ENCODE measurements around the gene CASP2.

The CASP2 gene

DNA sequence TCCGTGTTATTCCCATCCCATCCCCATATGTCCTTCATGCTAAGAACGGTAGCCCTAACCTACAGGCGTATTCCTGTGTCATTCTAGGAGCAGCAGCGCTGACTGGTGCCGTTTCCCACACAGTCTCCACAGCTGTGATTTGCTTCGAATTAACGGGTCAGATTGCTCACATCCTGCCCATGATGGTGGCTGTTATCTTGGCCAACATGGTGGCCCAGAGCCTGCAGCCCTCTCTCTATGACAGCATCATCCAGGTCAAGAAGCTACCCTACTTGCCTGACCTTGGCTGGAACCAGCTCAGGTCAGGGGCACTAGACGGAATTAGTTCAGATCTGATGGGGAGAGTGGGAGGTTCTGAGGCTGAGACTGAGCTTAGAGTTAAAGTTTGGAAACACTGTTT is 53.7 kb downstream of the CASP2 start:
- no peak for FAIRE-seq

- no peak for FAIRE-seq
Measured at GRCh38 chr7:143343596-143343995, 55.4 kb downstream of the CASP2 start.

DNA sequence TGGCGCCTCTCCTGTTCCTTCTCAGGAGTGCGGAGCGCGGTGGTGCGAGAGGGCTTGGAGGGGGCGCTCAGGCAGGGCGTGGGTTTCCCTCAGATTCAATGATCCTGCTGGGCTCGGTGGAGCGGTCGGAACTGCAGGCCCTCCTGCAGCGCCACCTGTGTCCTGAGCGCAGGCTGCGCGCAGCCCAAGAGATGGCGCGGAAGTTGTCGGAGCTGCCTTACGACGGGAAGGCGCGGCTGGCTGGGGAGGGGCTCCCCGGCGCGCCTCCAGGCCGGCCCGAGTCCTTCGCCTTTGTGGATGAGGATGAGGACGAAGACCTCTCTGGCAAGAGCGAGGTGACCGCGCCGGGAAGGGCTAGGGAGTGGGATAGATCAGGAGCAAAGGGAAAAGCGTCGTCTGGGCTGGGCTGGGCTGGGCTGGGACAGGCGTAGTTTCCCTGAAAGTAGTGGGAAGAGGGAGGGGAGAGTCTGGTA is 57.3 kb downstream of the CASP2 start:
- no peak for FAIRE-seq

- no peak for FAIRE-seq
Measured at GRCh38 chr7:143346018-143346417, 57.9 kb downstream of the CASP2 start.

DNA sequence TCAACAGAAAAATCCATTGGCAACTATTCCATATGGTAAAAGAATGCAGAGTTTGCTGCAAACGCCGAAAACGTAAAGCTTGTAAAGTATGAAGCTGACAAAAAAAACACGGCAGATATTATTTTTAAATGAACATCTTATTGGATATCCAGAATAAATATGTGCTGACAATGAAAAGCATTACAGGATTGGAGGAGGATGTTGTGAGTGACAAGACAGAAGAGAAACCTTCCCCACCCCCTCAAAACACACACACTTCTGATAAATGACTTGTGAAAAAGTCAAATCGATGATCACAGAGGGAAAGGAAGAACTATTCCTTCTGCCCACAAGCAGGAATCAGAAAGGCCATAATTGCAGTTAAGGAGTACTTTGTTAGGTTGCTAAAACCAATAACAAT is 59.8 kb downstream of the CASP2 start:
- FAIRE-seq = no peak

DNA sequence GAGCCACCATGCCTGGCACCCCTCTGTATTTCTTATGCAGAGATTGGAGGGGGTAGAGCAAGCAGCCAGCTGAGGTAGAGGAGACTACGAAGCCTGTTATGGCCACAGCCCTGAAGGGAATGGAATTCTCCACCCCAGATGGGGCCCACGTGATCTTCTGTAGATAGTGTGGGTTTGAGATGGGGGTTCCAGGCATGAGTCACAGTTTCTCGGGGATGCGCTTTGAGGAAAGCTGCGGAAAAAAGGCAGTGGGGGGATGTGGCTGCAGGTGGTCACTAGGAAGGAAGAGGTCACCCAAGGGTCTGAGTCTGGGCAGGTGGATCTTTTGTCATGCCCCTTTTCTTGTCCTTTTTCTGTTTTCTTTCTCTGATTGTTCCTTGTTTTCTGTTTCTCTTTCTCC is 62.9 kb downstream of the CASP2 start:
- FAIRE-seq = no peak

- no peak for FAIRE-seq
Measured at GRCh38 chr7:143351574-143351973, 63.4 kb downstream of the CASP2 start.

- FAIRE-seq = no peak
Measured at GRCh38 chr7:143352531-143353002, 64.4 kb downstream of the CASP2 start.

DNA sequence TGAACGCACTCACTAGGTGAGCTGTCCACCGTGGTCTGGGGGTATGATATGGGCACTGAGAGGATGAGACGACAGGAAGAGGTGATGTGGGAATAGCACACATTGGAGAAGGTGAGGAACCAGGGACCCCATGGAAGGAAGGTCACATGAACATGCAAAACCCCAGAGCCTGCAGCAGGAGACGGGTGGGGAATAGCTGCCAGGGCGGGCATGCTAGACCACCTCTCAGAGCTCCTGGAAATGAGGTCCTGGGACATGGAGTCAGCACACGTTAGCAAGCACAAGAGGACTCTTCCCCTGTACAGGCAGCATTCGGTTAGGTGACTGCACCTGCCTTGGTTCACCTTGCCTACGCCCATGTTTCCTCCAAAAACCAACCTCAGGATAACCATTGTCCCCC is 66.2 kb downstream of the CASP2 start:
- no peak for FAIRE-seq

DNA sequence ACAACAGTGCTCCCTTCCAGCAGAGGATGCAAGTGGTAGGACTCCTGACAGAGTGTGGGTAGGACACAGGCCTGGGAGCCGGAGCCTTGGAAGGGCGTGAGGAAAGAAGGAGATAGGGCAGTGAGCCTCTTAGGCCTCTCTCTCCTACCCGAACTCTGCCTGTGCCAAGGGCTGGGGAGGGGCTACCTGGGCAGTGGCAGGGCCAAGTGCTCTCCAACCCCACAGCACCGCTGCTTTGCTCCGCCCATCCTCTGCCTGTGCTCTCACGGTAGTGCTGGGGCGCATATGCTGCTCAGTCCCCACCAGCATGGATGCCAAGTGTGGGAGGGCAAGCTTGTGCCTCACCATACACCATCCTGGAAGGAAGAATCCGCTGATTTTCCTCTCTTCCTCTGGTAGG is 66.8 kb downstream of the CASP2 start:
- FAIRE-seq = no peak

DNA sequence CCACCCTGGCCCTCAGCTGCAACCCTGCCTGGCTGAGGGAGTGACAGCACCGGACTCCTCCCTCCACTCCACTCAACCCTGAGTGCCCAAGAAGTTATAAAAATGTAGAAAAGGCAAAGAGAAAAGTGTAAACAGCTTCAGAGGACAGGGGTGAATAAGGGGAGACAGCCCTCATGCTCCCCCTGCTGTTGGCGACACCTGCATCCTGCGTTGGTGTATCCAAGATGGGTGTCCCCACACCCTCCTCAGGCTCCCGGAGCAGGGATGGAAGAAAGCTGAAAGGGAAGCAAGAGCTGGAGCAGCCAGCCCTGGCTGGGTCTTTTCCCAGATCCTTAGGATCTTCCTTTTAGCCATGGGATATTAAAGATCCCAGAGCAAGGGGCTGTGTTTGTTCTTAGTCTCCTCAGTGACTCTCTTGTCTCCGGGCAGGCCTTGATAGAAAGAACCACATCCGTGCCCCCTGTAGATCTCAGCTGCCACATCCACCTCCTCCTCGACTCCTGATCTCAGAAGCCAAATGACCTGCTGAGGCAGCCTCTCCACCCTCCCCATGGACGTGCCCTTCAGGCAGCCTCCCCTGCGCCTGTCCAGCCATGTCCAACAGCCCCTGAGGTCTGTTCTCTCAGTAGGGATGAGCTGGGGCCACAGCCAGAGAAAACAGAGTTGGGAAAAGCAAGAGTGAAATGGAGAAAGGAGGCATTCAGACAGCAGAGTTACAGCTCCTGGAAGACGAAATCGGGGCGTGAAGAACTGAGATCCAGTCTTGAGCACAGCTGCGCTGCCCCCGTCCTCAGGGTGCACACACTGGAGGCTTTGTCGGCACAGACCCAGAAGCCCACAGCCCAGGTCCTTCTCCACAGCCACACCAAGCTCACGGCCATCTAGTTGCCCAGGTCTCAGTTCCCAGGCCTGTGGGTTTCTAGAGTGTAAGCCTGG is 67.6 kb downstream of the CASP2 start:
- FAIRE-seq = no peak

DNA sequence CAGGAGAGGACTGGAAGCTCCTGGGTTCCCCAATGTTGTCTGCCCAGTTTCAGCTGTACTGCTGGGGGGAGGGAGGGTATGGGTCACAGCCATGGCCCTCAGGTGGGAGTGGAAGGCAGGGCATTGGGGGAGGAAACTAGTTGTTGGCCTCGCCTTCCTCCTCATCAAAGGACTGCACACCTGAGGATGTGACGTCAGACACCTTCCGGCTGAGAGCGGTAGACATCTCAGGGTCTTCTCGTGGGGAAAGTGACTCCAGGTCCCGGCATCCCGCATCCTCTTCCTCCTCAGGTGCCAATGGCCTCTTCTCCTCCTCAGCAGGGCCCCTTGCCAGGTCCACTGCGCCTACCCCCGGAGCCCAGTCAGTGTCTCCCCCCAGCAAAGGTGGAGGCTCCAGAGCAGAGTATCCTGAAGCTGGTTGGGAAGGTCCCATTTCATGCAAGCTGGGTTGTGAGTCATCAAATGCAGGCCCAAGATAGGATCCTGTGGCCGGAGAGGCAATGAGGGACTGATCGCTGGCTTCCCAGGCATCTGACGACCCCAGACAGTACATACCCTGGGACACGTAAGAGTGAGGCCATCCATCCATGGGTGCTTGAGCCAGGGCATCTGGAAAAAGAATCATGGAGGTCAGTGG is 68.4 kb downstream of the CASP2 start:
- FAIRE-seq = no peak
